WTC11 (cell line): ENCODE results near the gene ATP4A. TPM values are rescaled to one million over a fixed set of nuclear protein-coding genes. Genes with fewer than 3 reads are reported as not detected.

Source experiments
- ATF2 ChIP-seq: sonication (generic); formaldehyde crosslinking; IDR thresholded peaks from 2 replicates; pipeline ENCODE4 v1.8.1; 2022; ENCODE audit warnings: low read depth, missing genetic modification reagents, borderline replicate concordance
- CREM ChIP-seq: sonication (generic); formaldehyde crosslinking; IDR thresholded peaks from 2 replicates; pipeline ENCODE4 v1.8.1; 2022; ENCODE audit warnings: mild to moderate bottlenecking, missing genetic modification reagents, moderate library complexity
- GTF2I ChIP-seq: fragments of 250-450 bp; sonication (Bioruptor Pico); conservative IDR thresholded peaks from 2 replicates; pipeline ENCODE4 v1.4.0; 2021; ENCODE audit warnings: mild to moderate bottlenecking
- IRF2 ChIP-seq: sonication (generic); formaldehyde crosslinking; IDR thresholded peaks from 2 replicates; pipeline ENCODE4 v1.8.0; 2022; ENCODE audit warnings: low read depth, missing genetic modification reagents, borderline replicate concordance
- MAX ChIP-seq: sonication (generic); formaldehyde crosslinking; IDR thresholded peaks from 2 replicates; pipeline ENCODE4 v1.8.0; 2022; ENCODE audit warnings: mild to moderate bottlenecking, missing genetic modification reagents
- MYBL2 ChIP-seq: sonication (generic); formaldehyde crosslinking; IDR thresholded peaks from 2 replicates; pipeline ENCODE4 v1.8.1; 2023; ENCODE audit warnings: mild to moderate bottlenecking, moderate library complexity, missing genetic modification reagents
- NFATC4 ChIP-seq: fragments of 250-450 bp; sonication (Bioruptor Pico); IDR thresholded peaks from 2 replicates; pipeline ENCODE4 v1.9.0; 2021; ENCODE audit warnings: mild to moderate bottlenecking
- NFYB ChIP-seq: sonication (generic); formaldehyde crosslinking; conservative IDR thresholded peaks from 2 replicates; pipeline ENCODE4 v1.8.0; 2022; ENCODE audit warnings: low read depth, missing genetic modification reagents
- NR2C2 ChIP-seq: sonication (generic); formaldehyde crosslinking; IDR thresholded peaks from 2 replicates; pipeline ENCODE4 v1.8.0; 2022; ENCODE audit warnings: mild to moderate bottlenecking, missing genetic modification reagents
- OVOL2 ChIP-seq: fragments of 250-450 bp; sonication (Bioruptor Pico); IDR thresholded peaks from 2 replicates; pipeline ENCODE4 v1.9.0; 2021; ENCODE audit warnings: mild to moderate bottlenecking, borderline replicate concordance
- PREB ChIP-seq: sonication (generic); formaldehyde crosslinking; IDR thresholded peaks from 2 replicates; pipeline ENCODE4 v1.8.1; 2022; ENCODE audit warnings: mild to moderate bottlenecking, missing genetic modification reagents, moderate library complexity, borderline replicate concordance
- RORB ChIP-seq: fragments of 250-450 bp; sonication (Bioruptor Pico); IDR thresholded peaks from 2 replicates; pipeline ENCODE4 v1.9.0; 2021; ENCODE audit warnings: mild to moderate bottlenecking
- SMAD3 ChIP-seq: sonication (generic); formaldehyde crosslinking; IDR thresholded peaks from 2 replicates; pipeline ENCODE4 v1.8.0; 2022; ENCODE audit warnings: missing genetic modification reagents, mild to moderate bottlenecking, borderline replicate concordance
- SP1 ChIP-seq: sonication (generic); formaldehyde crosslinking; conservative IDR thresholded peaks from 2 replicates; pipeline ENCODE4 v1.8.1; 2022; ENCODE audit warnings: missing genetic modification reagents
- STAT6 ChIP-seq: sonication (generic); formaldehyde crosslinking; conservative IDR thresholded peaks from 2 replicates; pipeline ENCODE4 v1.8.1; 2023; ENCODE audit warnings: mild to moderate bottlenecking, low read depth, missing genetic modification reagents, moderate library complexity
- ZNF138 ChIP-seq: sonication (generic); formaldehyde crosslinking; conservative IDR thresholded peaks from 2 replicates; pipeline ENCODE4 v1.8.1; 2022; ENCODE audit warnings: mild to moderate bottlenecking, moderate library complexity, missing genetic modification reagents
- ZNF317 ChIP-seq: sonication (generic); formaldehyde crosslinking; IDR thresholded peaks from 2 replicates; pipeline ENCODE4 v1.8.1; 2023; ENCODE audit warnings: low read depth, mild to moderate bottlenecking, moderate library complexity, missing genetic modification reagents, borderline replicate concordance
- ZNF423 ChIP-seq: fragments of 250-450 bp; sonication (Bioruptor Pico); IDR thresholded peaks from 2 replicates; pipeline ENCODE4 v2.1.2; 2022; ENCODE audit warnings: mild to moderate bottlenecking, moderate library complexity
- ZNF512 ChIP-seq: sonication (generic); formaldehyde crosslinking; IDR thresholded peaks from 2 replicates; pipeline ENCODE4 v1.8.1; 2022; ENCODE audit warnings: missing genetic modification reagents, borderline replicate concordance
- ZNF532 ChIP-seq: fragments of 250-450 bp; sonication (Bioruptor Pico); IDR thresholded peaks from 2 replicates; pipeline ENCODE4 v1.9.0; 2021; ENCODE audit warnings: mild to moderate bottlenecking, borderline replicate concordance
- total RNA-seq: library from RNA; stranded (reverse); gene quantifications from 3 replicates; pipeline ENCODE4 v1.2.3, GENCODE V29; 2021
- TF ChIP-seq, protein P1 (sequence below): fragments of 250-450 bp; sonication (Bioruptor Pico); IDR thresholded peaks from 2 replicates; pipeline ENCODE4 v1.9.0; 2021; ENCODE audit warnings: mild to moderate bottlenecking
- TF ChIP-seq, protein P2 (sequence below): sonication (generic); formaldehyde crosslinking; IDR thresholded peaks from 2 replicates; pipeline ENCODE4 v1.8.1; 2023; ENCODE audit warnings: mild to moderate bottlenecking, missing genetic modification reagents
- TF ChIP-seq, protein P3 (sequence below): fragments of 250-450 bp; sonication (Bioruptor Pico); IDR thresholded peaks from 2 replicates; pipeline ENCODE4 v1.9.0; 2021; ENCODE audit warnings: moderate library complexity, mild to moderate bottlenecking, inconsistent platforms, borderline replicate concordance

The ATP4A gene
- total RNA-seq, 1 experiment from 2014 or later, result 0.59 TPM

- no peak for TF ChIP-seq ZNF138 (CRISPR knock-in tag)
- 0 out of 2 replicates have a peak, but pooled peaks have one; percentile 26 for TF ChIP-seq STAT6 (CRISPR knock-in tag)
- no peak; the same call in 1 of the 2 replicates for TF ChIP-seq NFYB (CRISPR knock-in tag)
- TF ChIP-seq, protein P1, sequence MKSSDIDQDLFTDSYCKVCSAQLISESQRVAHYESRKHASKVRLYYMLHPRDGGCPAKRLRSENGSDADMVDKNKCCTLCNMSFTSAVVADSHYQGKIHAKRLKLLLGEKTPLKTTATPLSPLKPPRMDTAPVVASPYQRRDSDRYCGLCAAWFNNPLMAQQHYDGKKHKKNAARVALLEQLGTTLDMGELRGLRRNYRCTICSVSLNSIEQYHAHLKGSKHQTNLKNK, result no peak
- TF ChIP-seq NR2C2 (CRISPR knock-in tag), result no peak
- TF ChIP-seq ZNF317 (CRISPR knock-in tag), result no peak
- no peak for TF ChIP-seq ATF2
- TF ChIP-seq SP1, result peak; percentile 88
- TF ChIP-seq NFATC4 (CRISPR knock-in tag), result no peak
- peak; percentile 98 for TF ChIP-seq CREM (CRISPR knock-in tag)
- TF ChIP-seq RORB, result no peak
- TF ChIP-seq ZNF532, result no peak
- TF ChIP-seq, protein P2, sequence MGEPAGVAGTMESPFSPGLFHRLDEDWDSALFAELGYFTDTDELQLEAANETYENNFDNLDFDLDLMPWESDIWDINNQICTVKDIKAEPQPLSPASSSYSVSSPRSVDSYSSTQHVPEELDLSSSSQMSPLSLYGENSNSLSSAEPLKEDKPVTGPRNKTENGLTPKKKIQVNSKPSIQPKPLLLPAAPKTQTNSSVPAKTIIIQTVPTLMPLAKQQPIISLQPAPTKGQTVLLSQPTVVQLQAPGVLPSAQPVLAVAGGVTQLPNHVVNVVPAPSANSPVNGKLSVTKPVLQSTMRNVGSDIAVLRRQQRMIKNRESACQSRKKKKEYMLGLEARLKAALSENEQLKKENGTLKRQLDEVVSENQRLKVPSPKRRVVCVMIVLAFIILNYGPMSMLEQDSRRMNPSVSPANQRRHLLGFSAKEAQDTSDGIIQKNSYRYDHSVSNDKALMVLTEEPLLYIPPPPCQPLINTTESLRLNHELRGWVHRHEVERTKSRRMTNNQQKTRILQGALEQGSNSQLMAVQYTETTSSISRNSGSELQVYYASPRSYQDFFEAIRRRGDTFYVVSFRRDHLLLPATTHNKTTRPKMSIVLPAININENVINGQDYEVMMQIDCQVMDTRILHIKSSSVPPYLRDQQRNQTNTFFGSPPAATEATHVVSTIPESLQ (CRISPR knock-in tag), result no peak
- TF ChIP-seq SMAD3 (CRISPR knock-in tag), result no peak
- no peak for TF ChIP-seq PREB
- TF ChIP-seq, protein P3, sequence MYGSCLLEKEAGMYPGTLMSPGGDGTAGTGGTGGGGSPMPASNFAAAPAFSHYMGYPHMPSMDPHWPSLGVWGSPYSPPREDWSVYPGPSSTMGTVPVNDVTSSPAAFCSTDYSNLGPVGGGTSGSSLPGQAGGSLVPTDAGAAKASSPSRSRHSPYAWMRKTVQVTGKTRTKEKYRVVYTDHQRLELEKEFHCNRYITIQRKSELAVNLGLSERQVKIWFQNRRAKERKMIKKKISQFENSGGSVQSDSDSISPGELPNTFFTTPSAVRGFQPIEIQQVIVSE, result no peak
- TF ChIP-seq GTF2I, result no peak
- no peak for TF ChIP-seq IRF2 (CRISPR knock-in tag)
- TF ChIP-seq MYBL2 (CRISPR knock-in tag), result peak; percentile 85
- TF ChIP-seq ZNF423 (CRISPR knock-in tag), result peak; percentile 50
- peak; percentile 97 for TF ChIP-seq MAX (CRISPR knock-in tag)
- no peak for TF ChIP-seq OVOL2 (CRISPR knock-in tag)
- no peak for TF ChIP-seq ZNF512 (CRISPR knock-in tag)
These were observed 18.2 kb downstream of the ATP4A start, which contains the start of gene TMEM147 (continued) for GRCh38 chr19:35545001-35545854.
